H1 (cell line): Measurements from ENCODE around the gene HRH3. TPM values are rescaled to one million over a fixed set of nuclear protein-coding genes. Genes with fewer than 3 reads are reported as not detected.

Source experiments
- EZH2 ChIP-seq: fragments of 200-600 bp; sonication (generic); IDR thresholded peaks from 2 replicates; pipeline ENCODE4 v1.7.1; 2012; ENCODE audit warnings: low read depth, mild to moderate bottlenecking, moderate library complexity, low read length, inconsistent platforms; ENCODE audit not compliant: severe bottlenecking
- FOSL1 ChIP-seq: IDR thresholded peaks from 2 replicates; pipeline ENCODE4 v1.6.1; 2011; ENCODE audit warnings: mild to moderate bottlenecking, low read depth, low read length, moderate library complexity; ENCODE audit not compliant: insufficient read depth
- KDM4A ChIP-seq: IDR thresholded peaks from one replicate; pipeline ENCODE4 v1.7.1; 2012; ENCODE audit warnings: low read depth, mild to moderate bottlenecking, moderate library complexity, low read length, inconsistent platforms; ENCODE audit not compliant: severe bottlenecking
- NRF1 ChIP-seq: IDR thresholded peaks from 2 replicates; pipeline ENCODE4 v1.6.1; 2011; ENCODE audit warnings: mild to moderate bottlenecking, low read depth, low read length, improper control_type of control experiment
- SIRT6 ChIP-seq: IDR thresholded peaks from one replicate; pipeline ENCODE4 v1.7.1; 2012; ENCODE audit warnings: low read length, inconsistent platforms
- SP4 ChIP-seq: IDR thresholded peaks from 2 replicates; pipeline ENCODE4 v1.6.1; 2012; ENCODE audit warnings: low read length, inconsistent platforms
- polyA plus RNA-seq, 7 experiments: library from polyadenylated mRNA; depleted of rRNA in 3 of 7; stranded (reverse) in 5 of 7; unstranded in 2 of 7; fragments of >200 nt in 5 of 7; fragments of 200-250 nt in 2 of 7; gene quantifications; 1 replicate in 5 of 7; 2 replicates in 1 of 7; 4 replicates in 1 of 7; pipeline versions ENCODE4 v1.2.1 to v1.2.3, GENCODE V29; 2011 to 2013; ENCODE audit warnings: missing spikeins in 2 of 7, mixed read lengths in 2 of 7
- total RNA-seq: library from RNA; stranded (reverse); fragmentation: NEBNext Ultra II Directional; extraction: Animal tissue kit (Norgen Biotek cat#: 25700); gene quantifications from 2 replicates; pipeline ENCODE4 v1.2.1, GENCODE V29; 2021

Gene HRH3
- total and polyA plus RNA-seq, 2 of the 8 experiments (the other 6 are each of a cell fraction or from before 2014, with no cell fraction given): 2.0 to 4.5 TPM

GRCh38 chr20:62206388-62206775 lies 13.7 kb downstream of the HRH3 start (continued):
- no peak for TF ChIP-seq KDM4A
- no peak for TF ChIP-seq FOSL1
- TF ChIP-seq SP4: no peak
- no peak for TF ChIP-seq EZH2
- TF ChIP-seq NRF1: no peak
- no peak for TF ChIP-seq SIRT6
